Mesothelial cell of epicardium (in vitro differentiated cells): ENCODE measurements around the gene MMD. TPM values are rescaled to one million over a fixed set of nuclear protein-coding genes. Genes with fewer than 3 reads are reported as not detected.

Experiments
- DNase-seq, 2 experiments: peaks; one replicate each; pipeline ENCODE4 v3.0.0; 2021; ENCODE audit warnings: low spot score in 2 of 2; ENCODE audit not compliant: unreplicated experiment in 2 of 2
- H3K27ac Mint-ChIP-seq: 2 replicates; pipeline ENCODE4 v1.8.0; 2021; ENCODE audit warnings: mixed read lengths
- H3K27me3 Mint-ChIP-seq: 2 replicates; pipeline ENCODE4 v1.8.0; 2021; ENCODE audit warnings: low read depth, mixed read lengths
- H3K36me3 Mint-ChIP-seq: 2 replicates; pipeline ENCODE4 v1.8.0; 2021; ENCODE audit warnings: mixed read lengths
- H3K4me1 Mint-ChIP-seq: 2 replicates; pipeline ENCODE4 v1.8.0; 2021; ENCODE audit warnings: mixed read lengths
- H3K4me3 Mint-ChIP-seq: 2 replicates; pipeline ENCODE4 v1.8.0; 2021; ENCODE audit warnings: mild to moderate bottlenecking, moderate library complexity, mixed read lengths
- H3K9me3 Mint-ChIP-seq: 2 replicates; pipeline ENCODE4 v1.8.0; 2021; ENCODE audit warnings: mixed read lengths
- total RNA-seq: library from RNA; stranded (reverse); gene quantifications from 3 replicates; pipeline ENCODE4 v1.2.1, GENCODE V29; 2021
- TF ChIP-seq, protein P1 (sequence below): fragments of 200-600 bp; sonication (generic); IDR thresholded peaks from one replicate; pipeline ENCODE4 v1.5.0; 2021; ENCODE audit warnings: antibody characterized with exemption; ENCODE audit not compliant: unreplicated experiment

MMD gene
- total RNA-seq, 1 donor from 2014 or later: 36.6 TPM

DNA sequence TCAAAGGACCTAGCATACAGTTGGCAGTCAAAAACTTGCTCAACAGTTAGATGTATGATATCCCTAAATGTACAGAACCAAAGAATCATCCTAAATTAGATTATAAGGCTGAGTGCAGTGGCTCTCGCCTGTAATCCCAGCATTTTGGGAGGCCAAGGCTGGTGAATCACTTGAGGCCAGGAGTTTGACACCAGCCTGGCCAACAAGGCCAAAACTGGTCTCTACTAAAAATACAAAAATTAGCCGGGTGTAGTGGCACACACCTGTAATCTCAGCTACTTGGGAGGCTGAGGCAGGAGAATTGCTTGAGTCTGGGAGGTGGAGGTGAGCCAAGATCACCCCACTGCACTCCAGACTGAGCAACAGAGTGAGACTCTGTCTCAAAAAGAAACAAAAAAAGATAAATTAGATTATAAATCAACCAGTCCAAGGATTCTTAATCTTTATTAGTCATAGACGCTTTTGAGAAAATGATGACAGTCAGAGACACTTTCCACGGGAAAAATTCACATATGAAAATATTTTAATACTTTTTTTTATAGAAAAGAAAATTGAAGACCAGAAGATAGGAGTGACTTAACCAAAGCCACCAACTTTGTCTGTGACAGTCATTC is 77.6 kb downstream of the MMD start:
- TF ChIP-seq, protein P1, sequence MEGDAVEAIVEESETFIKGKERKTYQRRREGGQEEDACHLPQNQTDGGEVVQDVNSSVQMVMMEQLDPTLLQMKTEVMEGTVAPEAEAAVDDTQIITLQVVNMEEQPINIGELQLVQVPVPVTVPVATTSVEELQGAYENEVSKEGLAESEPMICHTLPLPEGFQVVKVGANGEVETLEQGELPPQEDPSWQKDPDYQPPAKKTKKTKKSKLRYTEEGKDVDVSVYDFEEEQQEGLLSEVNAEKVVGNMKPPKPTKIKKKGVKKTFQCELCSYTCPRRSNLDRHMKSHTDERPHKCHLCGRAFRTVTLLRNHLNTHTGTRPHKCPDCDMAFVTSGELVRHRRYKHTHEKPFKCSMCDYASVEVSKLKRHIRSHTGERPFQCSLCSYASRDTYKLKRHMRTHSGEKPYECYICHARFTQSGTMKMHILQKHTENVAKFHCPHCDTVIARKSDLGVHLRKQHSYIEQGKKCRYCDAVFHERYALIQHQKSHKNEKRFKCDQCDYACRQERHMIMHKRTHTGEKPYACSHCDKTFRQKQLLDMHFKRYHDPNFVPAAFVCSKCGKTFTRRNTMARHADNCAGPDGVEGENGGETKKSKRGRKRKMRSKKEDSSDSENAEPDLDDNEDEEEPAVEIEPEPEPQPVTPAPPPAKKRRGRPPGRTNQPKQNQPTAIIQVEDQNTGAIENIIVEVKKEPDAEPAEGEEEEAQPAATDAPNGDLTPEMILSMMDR: no peak
- Mint-ChIP-seq H3K4me3 (no peak overlapping the region), H3K27ac (no peak overlapping the region), H3K9me3 (peaks cover 10% of the 10 kb centered on the region), H3K4me1 (peaks cover 18% of the 10 kb centered on the region), H3K27me3 (peaks cover 4% of the 10 kb centered on the region), H3K36me3 (peaks cover 4% of the 10 kb centered on the region)
- DNase-seq: no peak

DNA sequence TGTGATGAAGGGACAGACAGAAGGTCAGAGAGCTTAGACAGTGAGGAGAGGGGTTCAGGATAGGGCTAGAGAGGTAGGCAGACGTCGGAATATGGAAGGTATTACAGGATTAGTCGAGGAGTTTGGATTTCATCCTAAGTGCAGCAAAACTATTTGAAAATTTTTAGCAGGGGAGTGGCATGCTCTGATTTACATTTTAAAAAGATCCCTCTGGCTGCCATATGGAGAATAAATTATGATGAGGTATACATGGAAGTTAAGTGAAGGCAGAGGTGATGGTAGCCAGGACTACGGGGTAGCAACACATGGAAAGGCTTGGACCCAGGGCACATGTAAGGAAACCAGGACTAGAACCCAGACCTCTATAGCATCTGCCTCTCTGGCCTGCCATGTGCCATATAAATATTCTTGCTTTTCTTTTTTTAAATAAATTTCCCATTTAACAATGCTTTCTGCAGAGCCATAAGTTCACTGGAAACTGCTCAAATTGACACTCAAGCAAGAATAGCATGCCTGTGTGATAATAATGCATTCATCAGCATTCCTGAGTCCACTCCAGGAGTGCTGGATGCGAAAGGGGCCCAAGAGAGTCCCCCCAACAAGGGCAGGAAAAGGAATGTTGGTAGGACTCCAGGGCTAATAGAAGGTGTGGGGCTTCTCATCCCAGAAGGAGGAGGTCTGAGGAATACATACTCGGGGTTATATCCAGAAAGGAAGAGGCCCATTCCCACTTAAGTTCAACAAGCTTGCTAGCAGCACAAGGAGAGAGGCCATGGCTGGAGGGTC is 78.6 kb downstream of the MMD start:
- Mint-ChIP-seq H3K27ac (no peak overlapping the region), H3K27me3 (peaks cover 3% of the 10 kb centered on the region), H3K9me3 (peaks cover 10% of the 10 kb centered on the region), H3K36me3 (peaks cover 4% of the 10 kb centered on the region), H3K4me3 (no peak overlapping the region), H3K4me1 (peaks cover 11% of the 10 kb centered on the region)
- TF ChIP-seq, protein P1: no peak
- no peak for DNase-seq

Other genes starting within 250 kb of the MMD start
- 0.93 to 1.5 TPM (median 1.3 TPM) in 3 replicates for gene HLF, start 156.9 kb downstream of the MMD start, total RNA-seq
- not detected in 3 replicates for gene SMIM36, start 89.6 kb upstream of the MMD start, total RNA-seq